Hepatocyte (in vitro differentiated cells): ENCODE results near the gene PCGF3. TPM values are rescaled to one million over a fixed set of nuclear protein-coding genes. Genes with fewer than 3 reads are reported as not detected.

ENCODE experiments used
- DNase-seq: peaks from one replicate; pipeline ENCODE4 v3.0.0-alpha.2; 2016; ENCODE audit warnings: low spot score
- H2AFZ ChIP-seq: fragments of 200-600 bp; sonication (generic); 2 replicates; pipeline ENCODE4 v1.6.0; 2016; ENCODE audit warnings: antibody characterized with exemption, mild to moderate bottlenecking
- H3K27ac ChIP-seq: fragments of 200-600 bp; sonication (generic); 2 replicates; pipeline ENCODE4 v1.5.1; 2016; ENCODE audit warnings: mild to moderate bottlenecking
- H3K27me3 ChIP-seq: fragments of 200-600 bp; sonication (generic); 2 replicates; pipeline ENCODE4 v1.6.1; 2016
- H3K36me3 ChIP-seq: fragments of 200-600 bp; sonication (generic); replicated peaks from 2 replicates; pipeline ENCODE4 v1.5.1; 2016; ENCODE audit warnings: low read depth; ENCODE audit not compliant: insufficient read depth
- H3K4me1 ChIP-seq: fragments of 200-600 bp; sonication (generic); 2 replicates; pipeline ENCODE4 v1.5.1; 2016; ENCODE audit warnings: mild to moderate bottlenecking, moderate library complexity; ENCODE audit not compliant: insufficient read depth
- H3K4me2 ChIP-seq: fragments of 200-600 bp; sonication (generic); 2 replicates; pipeline ENCODE4 v1.6.0; 2016
- H3K4me3 ChIP-seq: fragments of 200-600 bp; sonication (generic); 2 replicates; pipeline ENCODE4 v1.5.1; 2016; ENCODE audit warnings: mild to moderate bottlenecking
- H3K79me2 ChIP-seq: fragments of 200-600 bp; sonication (generic); 2 replicates; pipeline ENCODE4 v1.6.0; 2017; ENCODE audit warnings: mild to moderate bottlenecking
- H3K9me2 ChIP-seq: fragments of 200-600 bp; sonication (generic); replicated peaks from 2 replicates; pipeline ENCODE4 v1.6.0; 2017; ENCODE audit warnings: mild to moderate bottlenecking; ENCODE audit not compliant: insufficient read depth
- H3K9me3 ChIP-seq: fragments of 200-600 bp; sonication (generic); 2 replicates; pipeline ENCODE4 v1.5.1; 2016; ENCODE audit warnings: low read depth, mild to moderate bottlenecking
- H4K20me1 ChIP-seq: fragments of 200-600 bp; sonication (generic); 2 replicates; pipeline ENCODE4 v1.6.0; 2016; ENCODE audit warnings: mild to moderate bottlenecking; ENCODE audit not compliant: insufficient read depth, poor library complexity, severe bottlenecking
- EZH2 ChIP-seq: fragments of 200-600 bp; sonication (generic); IDR thresholded peaks from 2 replicates; pipeline ENCODE4 v1.6.1; 2016; ENCODE audit warnings: antibody characterized with exemption, mild to moderate bottlenecking, borderline replicate concordance
- EZH2phosphoT487 ChIP-seq: fragments of 200-600 bp; sonication (generic); IDR thresholded peaks from one replicate; pipeline ENCODE4 v1.6.1; 2018; ENCODE audit warnings: antibody characterized with exemption, mild to moderate bottlenecking, low read depth, moderate library complexity; ENCODE audit not compliant: unreplicated experiment, severe bottlenecking
- WGBS: methylation state at CpG from one replicate; pipeline ENCODE4 v1.1.6; 2016; ENCODE audit warnings: low lambda C conversion rate; ENCODE audit errors: missing lambda C conversion rate; 5-methylcytosine and 5-hydroxymethylcytosine counted together
- polyA plus RNA-seq: library from polyadenylated mRNA; unstranded; fragments of >200 nt; fragmentation: Nextera tagmentation; extraction: Ambion mirVana; gene quantifications from 2 replicates; pipeline ENCODE4 v1.2.1, GENCODE V29; 2016
- total RNA-seq: library from RNA; depleted of rRNA; stranded (reverse); fragments of >200 nt; gene quantifications from 2 replicates; pipeline ENCODE4 v1.2.3, GENCODE V29; 2014
- TF ChIP-seq, protein P1 (sequence below): fragments of 200-600 bp; sonication (generic); IDR thresholded peaks from 2 replicates; pipeline ENCODE4 v1.5.1; 2016; ENCODE audit warnings: antibody characterized with exemption, mild to moderate bottlenecking; ENCODE audit not compliant: poor library complexity

The PCGF3 gene
- total and polyA plus RNA-seq, 2 experiments from 2014 or later: 21.8 to 43.5 TPM

DNA sequence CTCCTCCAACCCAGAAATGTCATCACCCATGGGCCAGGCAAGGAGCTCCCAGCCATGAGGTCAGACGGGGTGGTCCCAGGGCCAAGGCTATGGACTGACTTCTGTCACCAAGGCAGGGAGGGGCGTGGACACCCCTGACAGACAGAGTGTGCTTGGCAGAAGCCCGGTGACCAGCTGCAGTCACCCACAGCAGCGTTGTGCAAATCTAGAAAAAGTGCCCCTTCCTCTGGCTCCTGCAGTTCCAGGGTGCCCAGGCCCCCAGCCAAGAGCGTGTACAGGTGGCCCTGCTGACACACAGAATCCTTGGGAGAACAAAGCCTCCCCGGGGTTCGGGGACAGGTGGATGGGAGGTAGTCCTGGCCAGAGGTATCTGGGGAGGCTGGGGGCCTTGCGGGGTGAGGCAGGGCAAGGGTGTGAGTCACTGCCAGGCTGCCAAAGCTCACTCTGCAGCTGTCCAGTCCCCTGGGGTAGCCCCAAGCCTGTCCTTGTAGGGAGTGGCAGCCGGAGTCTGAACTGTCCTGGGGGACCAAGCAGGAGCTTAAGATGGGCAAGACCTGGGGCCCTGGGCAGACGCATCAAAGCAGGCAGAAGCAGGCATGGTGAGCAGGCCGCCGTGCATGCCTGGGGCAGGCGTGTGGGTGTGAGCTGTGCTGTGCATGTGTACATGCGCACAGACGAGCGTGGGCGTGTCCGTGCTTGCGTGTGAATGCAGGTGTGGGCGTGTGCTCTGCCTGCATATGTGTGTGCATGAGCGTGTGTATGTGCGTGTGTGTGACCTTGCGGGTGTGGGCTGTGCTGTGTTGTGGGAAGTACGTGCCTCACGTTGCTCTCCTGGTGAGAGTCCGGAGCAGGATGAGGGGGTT, 28.0 kb upstream of the PCGF3 start:
- WGBS: 87% methylated on average over 25 of the region's 26 CpGs
- H3K4me3 ChIP-seq: no peak overlapping the region
- no peak overlapping the region for H3K27ac ChIP-seq
- no peaks in the 10 kb centered on the region for H3K9me3 ChIP-seq
- H3K4me1 ChIP-seq: peaks cover 24% of the 10 kb centered on the region
- no peaks in the 10 kb centered on the region for H3K9me2 ChIP-seq
- H2AFZ ChIP-seq: no peak overlapping the region
- TF ChIP-seq EZH2 (no peak), EZH2phosphoT487 (no peak)
- TF ChIP-seq, protein P1, sequence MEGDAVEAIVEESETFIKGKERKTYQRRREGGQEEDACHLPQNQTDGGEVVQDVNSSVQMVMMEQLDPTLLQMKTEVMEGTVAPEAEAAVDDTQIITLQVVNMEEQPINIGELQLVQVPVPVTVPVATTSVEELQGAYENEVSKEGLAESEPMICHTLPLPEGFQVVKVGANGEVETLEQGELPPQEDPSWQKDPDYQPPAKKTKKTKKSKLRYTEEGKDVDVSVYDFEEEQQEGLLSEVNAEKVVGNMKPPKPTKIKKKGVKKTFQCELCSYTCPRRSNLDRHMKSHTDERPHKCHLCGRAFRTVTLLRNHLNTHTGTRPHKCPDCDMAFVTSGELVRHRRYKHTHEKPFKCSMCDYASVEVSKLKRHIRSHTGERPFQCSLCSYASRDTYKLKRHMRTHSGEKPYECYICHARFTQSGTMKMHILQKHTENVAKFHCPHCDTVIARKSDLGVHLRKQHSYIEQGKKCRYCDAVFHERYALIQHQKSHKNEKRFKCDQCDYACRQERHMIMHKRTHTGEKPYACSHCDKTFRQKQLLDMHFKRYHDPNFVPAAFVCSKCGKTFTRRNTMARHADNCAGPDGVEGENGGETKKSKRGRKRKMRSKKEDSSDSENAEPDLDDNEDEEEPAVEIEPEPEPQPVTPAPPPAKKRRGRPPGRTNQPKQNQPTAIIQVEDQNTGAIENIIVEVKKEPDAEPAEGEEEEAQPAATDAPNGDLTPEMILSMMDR: no peak
- H3K4me2 ChIP-seq: no peak overlapping the region
- DNase-seq: no peak
- H3K79me2 ChIP-seq: peaks cover 23% of the 10 kb centered on the region
- no peaks in the 10 kb centered on the region for H3K36me3 ChIP-seq
- no peaks in the 10 kb centered on the region for H4K20me1 ChIP-seq
- no peaks in the 10 kb centered on the region for H3K27me3 ChIP-seq

DNA sequence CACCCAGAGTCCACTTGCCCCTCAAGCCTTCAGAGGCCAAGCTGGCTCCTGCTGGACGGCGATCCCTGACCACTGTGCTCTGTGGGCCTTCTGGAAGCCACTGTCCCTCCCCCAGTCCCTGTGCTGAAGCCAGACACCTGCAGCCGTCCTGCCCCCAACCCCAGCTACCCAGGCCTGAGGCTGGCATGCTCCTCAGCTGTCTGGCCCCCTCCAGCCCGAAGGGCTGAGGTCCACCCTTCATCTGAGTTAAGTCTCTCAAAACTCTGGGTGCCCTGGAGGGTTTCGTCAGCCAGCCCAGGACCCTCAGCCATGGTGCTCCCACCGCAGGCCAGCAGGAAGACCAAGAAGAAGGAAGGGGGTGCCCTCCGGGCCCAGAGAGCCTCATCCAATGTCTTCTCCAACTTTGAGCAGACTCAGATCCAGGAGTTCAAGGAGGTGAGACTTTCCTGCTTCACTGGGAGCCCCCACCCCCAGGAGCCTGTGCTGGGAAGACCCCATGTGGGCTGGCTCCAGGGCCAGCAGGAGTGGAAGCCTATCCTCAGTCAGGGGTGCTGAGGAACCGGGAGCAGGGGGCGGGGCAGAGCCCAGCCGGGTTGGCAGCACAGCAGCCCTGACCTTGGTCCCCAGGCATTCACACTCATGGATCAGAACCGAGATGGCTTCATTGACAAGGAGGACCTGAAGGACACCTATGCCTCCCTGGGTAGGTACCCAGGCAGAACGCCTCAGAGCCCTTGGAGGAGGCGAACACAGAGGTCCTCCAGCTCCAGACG, 27.1 kb upstream of the PCGF3 start:
- Histone ChIP-seq H3K27ac (no peak overlapping the region), H3K4me1 (peaks cover 16% of the 10 kb centered on the region), H2AFZ (no peak overlapping the region), H3K4me2 (no peak overlapping the region), H3K79me2 (peaks cover 14% of the 10 kb centered on the region), H4K20me1 (no peaks in the 10 kb centered on the region), H3K9me3 (no peaks in the 10 kb centered on the region), H3K36me3 (no peaks in the 10 kb centered on the region), H3K27me3 (no peaks in the 10 kb centered on the region), H3K9me2 (no peaks in the 10 kb centered on the region), H3K4me3 (no peak overlapping the region)
- 77% methylated on average over 14 of the region's 14 CpGs for WGBS
- TF ChIP-seq EZH2phosphoT487 (no peak), EZH2 (no peak)
- TF ChIP-seq, protein P1: no peak
- DNase-seq: no peak

DNA sequence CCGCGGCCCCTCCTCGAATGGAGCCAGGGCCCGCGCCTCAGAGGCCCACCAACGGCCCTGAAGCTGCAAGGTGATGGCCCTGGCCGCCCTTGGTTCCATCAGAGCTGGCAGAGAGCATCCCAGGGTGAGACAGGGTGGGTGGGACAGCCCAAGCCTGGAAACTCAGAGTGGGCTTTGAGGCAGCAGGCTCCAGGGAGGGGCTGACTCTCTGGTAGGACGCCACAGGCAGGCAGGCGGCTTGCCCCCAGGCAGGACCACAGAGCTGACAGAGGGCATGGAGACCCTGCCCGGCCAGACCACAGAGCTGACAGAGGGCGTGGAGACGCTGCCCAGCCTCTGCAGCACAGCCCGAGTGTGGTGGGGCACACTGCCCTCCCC, 26.5 kb upstream of the PCGF3 start:
- Histone ChIP-seq H3K4me1 (peaks cover 21% of the 10 kb centered on the region), H3K9me2 (no peaks in the 10 kb centered on the region), H3K36me3 (no peaks in the 10 kb centered on the region), H3K79me2 (peaks cover 12% of the 10 kb centered on the region), H2AFZ (no peak overlapping the region), H3K27me3 (no peaks in the 10 kb centered on the region), H3K4me2 (no peak overlapping the region), H3K9me3 (no peaks in the 10 kb centered on the region), H3K4me3 (no peak overlapping the region), H4K20me1 (no peaks in the 10 kb centered on the region), H3K27ac (no peak overlapping the region)
- TF ChIP-seq EZH2phosphoT487: no peak
- no peak for TF ChIP-seq EZH2
- TF ChIP-seq, protein P1: no peak
- DNase-seq: no peak
- 84% methylated on average over 11 of the region's 13 CpGs for WGBS
